ENCODE measurements around the gene NKAPL. TPM values are rescaled to one million over a fixed set of nuclear protein-coding genes. Genes with fewer than 3 reads are reported as not detected.
A peak's percentile ranks its signal among the peaks of the same experiment; 100 is the strongest.

NKAPL gene
- total and polyA plus RNA-seq, 2 donors (not counting 3 experiments of a cell fraction or from before 2014, with no cell fraction given): 0.72 to 1.1 TPM

DNA sequence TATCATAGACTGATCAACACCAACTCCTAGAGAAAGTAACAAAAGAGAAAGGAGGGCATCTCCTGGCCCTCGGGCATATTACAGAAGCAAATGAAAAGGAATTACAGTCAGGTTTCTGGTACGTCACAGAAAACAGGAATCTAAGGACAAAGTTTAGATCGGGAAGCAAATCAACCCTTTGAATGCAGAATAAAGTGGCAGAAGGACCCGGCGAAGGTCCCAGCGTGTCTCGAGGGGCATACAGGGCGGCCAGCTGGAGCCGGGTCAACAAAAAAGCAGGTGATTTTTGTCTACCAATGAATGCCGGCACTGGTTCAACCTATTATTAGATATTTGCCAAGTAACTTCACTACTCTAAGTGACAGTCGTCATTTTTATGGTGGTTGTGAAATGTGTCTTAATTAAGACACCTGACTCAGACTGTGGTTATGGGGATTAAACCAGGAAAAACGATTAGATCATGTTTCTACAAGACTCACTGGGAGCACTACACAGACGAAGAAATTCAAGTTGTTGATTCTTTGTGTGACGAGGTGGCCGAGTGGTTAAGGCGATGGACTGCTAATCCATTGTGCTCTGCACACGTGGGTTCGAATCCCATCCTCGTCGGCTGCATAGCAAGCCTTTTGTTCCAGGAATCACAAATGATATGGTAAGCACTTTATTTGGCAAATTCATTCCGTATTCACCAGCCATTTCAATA, 46.4 kb upstream of the NKAPL start:
- Histone ChIP-seq H2AFZ (ENCODE audit: low read depth, low read length) (peak overlapping the region; percentile 69), H3K27me3 (ENCODE audit: control insufficient read depth in 2 of 2, insufficient read depth in 2 of 2, low read length in 2 of 2) (peaks cover 31 to 67% of the 10 kb centered on the region in 2 experiments), H3K9me3 (replicated peaks; ENCODE audit: control insufficient read depth, insufficient read depth, low read length) (no peaks in the 10 kb centered on the region), H3K9me1 (replicated peaks; ENCODE audit: control insufficient read depth, extremely low read depth, insufficient read depth, low read length) (no peaks in the 10 kb centered on the region), H3K4me1 (ENCODE audit: control insufficient read depth, extremely low read depth, insufficient read depth, low read length) (peaks cover 14% of the 10 kb centered on the region), H3K9ac (replicated peaks; ENCODE audit: extremely low read depth, insufficient read depth, low read length) (peak overlapping the region; percentile 52), H3K79me2 (ENCODE audit: control insufficient read depth, insufficient read depth, low read length) (no peaks in the 10 kb centered on the region), H3K27ac (ENCODE audit: insufficient read depth, low read depth, low read length) (no peak overlapping the region), H3K4me3 (replicated peaks in 1 of 3; ENCODE audit: insufficient read depth in 1 of 3, low read depth in 1 of 3, low read length in 3 of 3) (peak overlapping the region; percentile 31 to 69 (median 62)), H3K4me2 (ENCODE audit: insufficient read depth, low read length) (peak overlapping the region; percentile 90), H3K36me3 (ENCODE audit: control insufficient read depth in 2 of 2, extremely low read depth in 1 of 2, insufficient read depth in 2 of 2, low read length in 2 of 2) (no peaks in the 10 kb centered on the region), H4K20me1 (replicated peaks; ENCODE audit: control insufficient read depth, extremely low read depth, insufficient read depth, low read length) (no peaks in the 10 kb centered on the region)
- FAIRE-seq (peak; percentile 70), DNase-seq (ENCODE audit: low read depth, low spot score) (peak; percentile 90)
- dilution Hi-C loops (cut with MboI; ENCODE audit: extremely low pct_ligation_motif_present, low sequenced_read_pairs): no loop called here
- CTCF ChIA-PET: interaction anchor here (1.2 kb wide), 1 partner anchor 144 kb away, joined by 4 read pairs; no protein-coding TSS in a partner anchor
- TF ChIP-seq FOS (IDR thresholded peaks at IDR 0.05; ENCODE audit: borderline replicate concordance, insufficient read depth, low read length) (peak; percentile 24), EZH2 (IDR thresholded peaks at IDR 0.05; ENCODE audit: borderline replicate concordance, low read depth, low read length, severe bottlenecking) (no peak), JUN (IDR thresholded peaks at IDR 0.05; ENCODE audit: borderline replicate concordance, insufficient read depth, insufficient read length, low read depth) (peak; percentile 40), POLR2AphosphoS5 (IDR thresholded peaks at IDR 0.05; ENCODE audit: insufficient read depth, low read depth, low read length) (no peak), GATA2 (IDR thresholded peaks at IDR 0.05; ENCODE audit: insufficient read depth, insufficient read length, low read depth, low read length) (peak; percentile 59)
- TF ChIP-seq, protein P1, sequence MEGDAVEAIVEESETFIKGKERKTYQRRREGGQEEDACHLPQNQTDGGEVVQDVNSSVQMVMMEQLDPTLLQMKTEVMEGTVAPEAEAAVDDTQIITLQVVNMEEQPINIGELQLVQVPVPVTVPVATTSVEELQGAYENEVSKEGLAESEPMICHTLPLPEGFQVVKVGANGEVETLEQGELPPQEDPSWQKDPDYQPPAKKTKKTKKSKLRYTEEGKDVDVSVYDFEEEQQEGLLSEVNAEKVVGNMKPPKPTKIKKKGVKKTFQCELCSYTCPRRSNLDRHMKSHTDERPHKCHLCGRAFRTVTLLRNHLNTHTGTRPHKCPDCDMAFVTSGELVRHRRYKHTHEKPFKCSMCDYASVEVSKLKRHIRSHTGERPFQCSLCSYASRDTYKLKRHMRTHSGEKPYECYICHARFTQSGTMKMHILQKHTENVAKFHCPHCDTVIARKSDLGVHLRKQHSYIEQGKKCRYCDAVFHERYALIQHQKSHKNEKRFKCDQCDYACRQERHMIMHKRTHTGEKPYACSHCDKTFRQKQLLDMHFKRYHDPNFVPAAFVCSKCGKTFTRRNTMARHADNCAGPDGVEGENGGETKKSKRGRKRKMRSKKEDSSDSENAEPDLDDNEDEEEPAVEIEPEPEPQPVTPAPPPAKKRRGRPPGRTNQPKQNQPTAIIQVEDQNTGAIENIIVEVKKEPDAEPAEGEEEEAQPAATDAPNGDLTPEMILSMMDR (IDR thresholded peaks at IDR 0.05; ENCODE audit: extremely low read depth in 1 of 2, insufficient read depth in 1 of 2, low read depth in 1 of 2, low read length in 2 of 2): no peak
- TF ChIP-seq, protein P2, sequence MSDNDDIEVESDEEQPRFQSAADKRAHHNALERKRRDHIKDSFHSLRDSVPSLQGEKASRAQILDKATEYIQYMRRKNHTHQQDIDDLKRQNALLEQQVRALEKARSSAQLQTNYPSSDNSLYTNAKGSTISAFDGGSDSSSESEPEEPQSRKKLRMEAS (IDR thresholded peaks at IDR 0.05; ENCODE audit: insufficient read depth, insufficient read length): peak; percentile 36
- POLR2A ChIA-PET: no interaction called here
- intact Hi-C loops (cut with micrococcal nuclease): loop anchor here (2.0 to 10.0 kb wide), 6 partner anchors 76 to 772 kb away; partner anchors contain the start of gene ZNF165
- TSS peak; percentile 97 for BruUV-seq (replicated peaks)
